GM19468 (cell line): ENCODE results near the gene ELAVL3.
"Not testable (repeated sequence)": the region's sequence is repeated elsewhere in the genome, so short reads cannot be mapped to it uniquely, and the experiment has no call there.

Experiments used
- ATAC-seq: cut with Tn5 transposase; IDR thresholded peaks from one replicate; pipeline ENCODE4 v1.9.1; 2021; ENCODE audit warnings: mild to moderate bottlenecking, moderate library complexity, moderate number of reproducible peaks; ENCODE audit not compliant: unreplicated experiment; ENCODE audit errors: extremely low read depth

Gene ELAVL3

GRCh38 chr19:11416346-11417052 lies 64.3 kb downstream of the ELAVL3 start:
- no peak for ATAC-seq

DNA sequence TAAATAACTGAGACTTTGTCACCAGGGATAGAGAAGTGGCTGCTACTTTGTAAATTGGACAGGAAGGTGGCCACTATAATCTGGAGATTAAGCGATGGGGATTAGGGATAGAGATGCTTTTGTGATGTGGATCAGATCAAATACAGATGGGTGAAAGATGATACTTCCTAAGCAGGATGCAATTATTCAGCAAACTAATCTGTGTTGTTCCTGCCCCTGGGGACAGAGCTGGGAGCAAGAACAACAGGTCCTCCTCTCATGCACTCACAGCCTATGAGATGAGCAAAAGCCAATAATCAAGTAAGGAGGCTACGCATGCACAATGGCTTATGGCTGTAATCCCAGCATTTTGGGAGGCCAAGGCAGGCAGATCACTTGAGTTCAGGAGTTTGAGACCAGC lies 66.3 kb downstream of the ELAVL3 start:
- ATAC-seq, result no peak

- no peak for ATAC-seq
Observed at GRCh38 chr19:11410682-11411081, 70.2 kb downstream of the ELAVL3 start.

DNA sequence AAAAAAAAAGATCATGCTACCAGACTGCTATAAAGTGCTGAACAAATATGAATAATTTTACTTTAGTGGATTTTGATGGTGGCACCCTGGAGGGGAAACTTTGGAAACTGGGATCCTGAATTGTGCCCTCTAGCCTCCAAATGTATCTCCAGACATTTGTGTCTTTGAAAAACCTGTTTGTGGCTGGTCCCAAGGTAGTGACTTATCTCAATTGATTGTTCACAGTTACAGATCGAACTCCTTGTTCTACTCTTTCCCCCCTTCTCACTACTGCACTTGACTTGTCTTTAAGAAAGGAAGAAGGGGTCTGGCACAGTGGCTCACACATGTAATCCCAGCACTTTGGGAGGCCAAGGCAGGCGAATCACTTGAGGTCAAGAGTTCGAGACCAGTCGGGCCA lies 72.3 kb downstream of the ELAVL3 start:
- ATAC-seq, result no peak

DNA sequence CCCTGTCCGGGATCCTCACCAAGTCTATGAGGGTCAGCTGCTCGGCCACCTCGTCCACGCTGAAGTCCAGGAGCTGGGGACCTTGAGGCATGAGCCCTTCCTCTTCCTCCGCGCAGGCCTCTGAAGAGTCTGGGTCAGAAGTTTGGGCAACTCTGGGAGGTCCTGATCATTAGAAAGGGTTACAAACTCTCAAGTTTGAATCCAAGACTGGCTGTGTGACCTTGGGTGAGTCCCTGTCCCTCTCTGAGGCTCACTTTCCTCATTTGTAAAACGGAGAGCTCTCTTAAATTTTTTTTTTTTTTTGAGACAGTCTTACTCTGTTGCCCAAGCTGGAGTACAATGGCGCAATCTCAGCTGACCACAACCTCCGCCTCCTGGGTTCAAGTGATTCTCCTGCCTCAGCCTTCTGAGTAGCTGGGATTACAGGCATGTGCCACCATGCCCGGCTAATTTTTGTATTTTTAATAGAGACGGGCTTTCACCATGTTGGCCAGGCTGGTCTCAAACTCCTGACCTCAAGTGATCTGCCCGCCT lies 74.1 kb downstream of the ELAVL3 start:
- not testable (repeated sequence) for ATAC-seq

DNA sequence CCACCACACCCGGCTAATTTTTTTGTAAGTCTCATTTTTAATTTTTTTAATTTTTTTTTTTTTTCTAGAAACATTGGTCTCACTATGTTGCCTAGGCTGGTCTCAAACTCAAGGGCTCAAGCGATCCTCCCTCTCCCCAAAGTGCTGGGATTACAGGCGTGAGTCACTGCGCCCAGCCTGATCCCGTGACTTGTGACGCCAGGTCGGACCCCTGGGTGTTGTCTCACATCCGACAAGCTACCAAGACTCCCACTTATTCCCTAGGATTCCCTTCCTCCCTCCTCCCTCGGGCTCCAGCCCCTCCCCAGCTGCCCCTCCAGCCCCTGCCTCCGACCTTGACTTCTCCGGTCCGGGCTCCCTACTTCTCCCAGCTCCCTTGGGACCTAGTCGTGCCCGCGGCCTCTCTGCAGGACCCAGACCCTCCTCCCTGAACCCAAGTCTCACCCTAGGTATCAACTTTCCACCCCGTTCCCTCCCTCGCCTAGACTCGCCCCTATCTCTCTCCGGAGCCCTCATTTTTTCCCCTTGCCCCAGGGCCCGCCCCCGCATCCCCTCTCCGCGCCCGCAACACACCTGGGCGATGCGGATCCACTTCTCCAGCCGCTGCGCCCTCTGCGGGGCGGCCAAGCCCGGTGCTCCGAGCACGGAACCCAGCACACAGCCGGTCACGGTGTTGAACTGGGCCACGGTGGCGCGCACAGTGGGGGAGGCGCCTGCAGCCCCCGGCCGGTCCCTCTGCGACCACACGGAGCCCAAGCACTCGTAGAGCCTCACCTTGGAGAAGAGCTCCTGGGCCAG lies 74.8 kb downstream of the ELAVL3 start:
- no peak for ATAC-seq

DNA sequence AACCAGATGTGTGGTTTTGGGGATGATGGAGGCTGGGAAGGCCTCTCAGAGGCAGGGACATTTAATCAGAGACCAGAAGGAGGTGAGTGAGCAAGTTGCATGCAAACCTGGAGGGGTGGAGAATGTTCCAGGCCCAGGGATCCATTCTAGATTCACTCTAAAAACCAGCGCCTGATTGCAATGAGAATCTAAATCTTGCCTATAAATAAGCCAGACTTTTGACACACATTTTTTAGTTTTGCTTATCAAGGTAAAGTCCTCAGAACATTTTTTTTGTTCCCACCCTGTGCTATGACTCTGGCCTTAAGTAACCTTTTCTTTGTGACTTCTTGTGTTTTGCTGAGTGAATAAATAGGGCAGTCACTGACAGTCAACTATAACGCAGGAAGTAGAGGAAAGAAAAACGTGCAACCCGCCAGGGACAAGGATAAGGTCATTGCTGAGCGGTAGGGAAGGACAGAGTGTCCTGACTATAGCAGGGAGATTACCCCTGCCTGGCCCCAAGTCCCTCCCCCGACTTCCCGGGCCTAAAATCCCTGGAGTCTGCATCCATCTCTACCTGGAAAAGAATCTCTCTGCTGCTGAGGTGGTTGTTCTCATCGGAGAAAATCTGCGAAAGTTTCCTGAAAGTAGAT lies 76.1 kb downstream of the ELAVL3 start:
- ATAC-seq, result no peak

GRCh38 chr19:11401808-11402543 lies 78.9 kb downstream of the ELAVL3 start:
- no peak for ATAC-seq
